Keratinocyte (primary cell): ENCODE data around the gene PCNX4. TPM values are rescaled to one million over a fixed set of nuclear protein-coding genes. Genes with fewer than 3 reads are reported as not detected.
"Not testable (repeated sequence)": the region's sequence is repeated elsewhere in the genome, so short reads cannot be mapped to it uniquely, and the experiment has no call there.

Source experiments
- DNase-seq: peaks from one replicate; pipeline ENCODE4 v3.0.0-alpha.2; 2011; ENCODE audit warnings: low read depth, missing footprints, low spot score
- FAIRE-seq: peaks from 2 replicates; lab custom pipeline; 2011; peaks lifted over from hg19 to GRCh38; lab: Jason Lieb, UNC
- H2AFZ ChIP-seq: 2 replicates; pipeline ENCODE4 v1.6.0; 2012; ENCODE audit warnings: low read length, control low read depth, inconsistent platforms; ENCODE audit not compliant: control insufficient read depth
- H3K27ac ChIP-seq: 2 replicates; pipeline ENCODE4 v1.5.1; 2011; ENCODE audit warnings: low read length; ENCODE audit not compliant: control insufficient read depth, insufficient read depth
- H3K27me3 ChIP-seq: 3 replicates; pipeline ENCODE4 v1.6.0; 2011; ENCODE audit warnings: low read length; ENCODE audit not compliant: control insufficient read depth, insufficient read depth; ENCODE audit errors: extremely low read depth
- H3K36me3 ChIP-seq, 2 experiments: 2 replicates in 1 of 2; 3 replicates in 1 of 2; pipeline ENCODE4 v1.5.1; 2011; ENCODE audit warnings: low read length in 2 of 2, mild to moderate bottlenecking in 1 of 2; ENCODE audit not compliant: control insufficient read depth in 2 of 2, insufficient read depth in 2 of 2; ENCODE audit errors: extremely low read depth in 1 of 2
- H3K4me1 ChIP-seq: 3 replicates; pipeline ENCODE4 v1.5.1; 2011; ENCODE audit warnings: low read length; ENCODE audit not compliant: control insufficient read depth, insufficient read depth; ENCODE audit errors: extremely low read depth
- H3K4me2 ChIP-seq: 3 replicates; pipeline ENCODE4 v1.6.0; 2011; ENCODE audit warnings: low read depth, low read length; ENCODE audit not compliant: control insufficient read depth, insufficient read depth; ENCODE audit errors: extremely low read depth
- H3K4me3 ChIP-seq, 3 experiments: fragments of 200-600 bp in 1 of 3; sonication (generic) in 1 of 3; 2 replicates in 2 of 3; 3 replicates in 1 of 3; pipeline ENCODE4 v1.5.1; 2011 to 2016; ENCODE audit warnings: low read length in 3 of 3, mild to moderate bottlenecking in 3 of 3, control low read depth in 2 of 3, inconsistent platforms in 1 of 3, low read depth in 1 of 3, mixed read lengths in 1 of 3, mixed run types in 1 of 3, moderate library complexity in 1 of 3; ENCODE audit not compliant: control insufficient read depth in 2 of 3, insufficient read depth in 2 of 3; ENCODE audit errors: extremely low read depth in 1 of 3
- H3K79me2 ChIP-seq: 2 replicates; pipeline ENCODE4 v1.6.0; 2012; ENCODE audit warnings: low read length; ENCODE audit not compliant: control insufficient read depth, insufficient read depth
- H3K9ac ChIP-seq: 3 replicates; pipeline ENCODE4 v1.6.0; 2011; ENCODE audit warnings: low read length; ENCODE audit not compliant: control insufficient read depth, insufficient read depth; ENCODE audit errors: extremely low read depth
- H3K9me1 ChIP-seq: 3 replicates; pipeline ENCODE4 v1.6.0; 2011; ENCODE audit warnings: low read length; ENCODE audit not compliant: control insufficient read depth, insufficient read depth; ENCODE audit errors: extremely low read depth
- H3K9me3 ChIP-seq: 2 replicates; pipeline ENCODE4 v1.5.1; 2012; ENCODE audit warnings: low read depth, low read length; ENCODE audit not compliant: control insufficient read depth
- H4K20me1 ChIP-seq: 3 replicates; pipeline ENCODE4 v1.6.0; 2011; ENCODE audit warnings: low read length; ENCODE audit not compliant: control insufficient read depth, insufficient read depth; ENCODE audit errors: extremely low read depth
- CTCF ChIP-seq, 3 experiments: IDR thresholded peaks in 1 of 3; conservative IDR thresholded peaks in 1 of 3; optimal IDR thresholded peaks in 1 of 3; 2 replicates in 2 of 3; 3 replicates in 1 of 3; pipeline versions ENCODE3 to v1.5.1; 2011; ENCODE audit warnings: low read length in 3 of 3, mild to moderate bottlenecking in 3 of 3, moderate library complexity in 2 of 3, control low read depth in 1 of 3, inconsistent platforms in 1 of 3; ENCODE audit not compliant: insufficient read depth in 2 of 3; ENCODE audit errors: extremely low read depth in 1 of 3
- EZH2 ChIP-seq: IDR thresholded peaks from one replicate; pipeline ENCODE4 v1.6.1; 2012; ENCODE audit warnings: inconsistent platforms, mild to moderate bottlenecking, low read length, moderate library complexity
- dilution Hi-C: fragments of 300-500 bp; cut with MboI; formaldehyde crosslinking; loops from one replicate; pipeline ENCODE4 v1.7.0; 2020; ENCODE audit warnings: low sequenced_read_pairs; ENCODE audit not compliant: extremely low pct_ligation_motif_present
- polyA plus RNA-seq, 5 experiments: library from polyadenylated mRNA; depleted of rRNA in 3 of 5; stranded (reverse) in 3 of 5; stranded (forward) in 1 of 5; unstranded in 1 of 5; fragments of >200 nt; gene quantifications; 1 replicate in 1 of 5; 2 replicates in 3 of 5; 3 replicates in 1 of 5; pipeline versions ENCODE4 v1.2.1 to v1.2.3, GENCODE V29; 2011 to 2012; ENCODE audit warnings: missing spikeins in 2 of 5, low read depth in 1 of 5, low replicate concordance in 1 of 5

PCNX4 gene
- polyA plus RNA-seq, 1 donor (not counting 4 experiments of a cell fraction or from before 2014, with no cell fraction given) = 49.8 TPM

DNA sequence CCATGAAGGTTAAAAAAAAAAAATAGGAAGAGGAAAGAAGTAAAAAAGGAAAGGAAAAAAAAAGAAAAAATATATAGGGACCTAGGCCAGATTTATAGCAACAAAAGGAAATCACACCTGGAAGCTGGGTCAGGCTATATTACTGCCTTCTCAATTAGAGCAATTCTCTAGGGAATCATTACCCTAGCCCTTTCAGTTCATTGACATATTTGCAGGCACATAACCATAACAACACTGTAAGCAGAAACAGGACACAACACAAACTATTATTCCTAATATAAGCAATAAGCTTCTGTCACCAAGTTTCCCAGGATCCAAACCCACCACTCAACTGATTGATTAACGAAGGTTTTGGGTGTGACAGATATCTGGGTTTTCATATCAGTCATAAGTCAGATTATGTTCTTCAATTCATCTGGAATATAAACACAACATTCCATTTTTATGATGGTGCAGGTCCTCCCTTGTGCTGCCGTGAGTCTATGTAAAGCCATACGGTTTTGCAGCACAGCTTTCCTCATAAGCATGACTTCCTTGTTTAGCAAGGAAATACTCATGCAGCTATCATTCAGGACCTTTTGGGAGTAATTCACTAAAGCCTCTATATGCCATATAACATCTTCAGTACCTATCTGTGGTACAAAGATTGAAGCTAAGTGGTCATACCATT lies 4.2 kb downstream of the PCNX4 start:
- no peak overlapping the region for H2AFZ ChIP-seq
- peak overlapping the region; percentile 46 for H3K4me2 ChIP-seq
- no peak overlapping the region for H3K27ac ChIP-seq
- FAIRE-seq (peak; percentile 51), DNase-seq (no peak)
- H3K27me3 ChIP-seq = no peaks in the 10 kb centered on the region
- H3K9ac ChIP-seq = no peak overlapping the region
- peaks cover 86% of the 10 kb centered on the region for H3K79me2 ChIP-seq
- H3K9me3 ChIP-seq = no peaks in the 10 kb centered on the region
- peaks cover 6% of the 10 kb centered on the region for H4K20me1 ChIP-seq
- peaks cover 21% of the 10 kb centered on the region for H3K4me1 ChIP-seq
- TF ChIP-seq EZH2 = no peak
- no peak for TF ChIP-seq CTCF (optimal IDR thresholded peaks at IDR 0.05 in 1 of 3, IDR thresholded peaks at IDR 0.05 in 1 of 3, conservative IDR thresholded peaks at IDR 0.05 in 1 of 3; ENCODE audit: extremely low read depth in 1 of 3, insufficient read depth in 2 of 3, low read length in 3 of 3)
- dilution Hi-C loops = no loop called here
- peaks cover 3% of the 10 kb centered on the region for H3K9me1 ChIP-seq
- H3K36me3 ChIP-seq = peaks cover 0 to 6% of the 10 kb centered on the region in 2 experiments
- H3K4me3 ChIP-seq = peak overlapping the region in 1 of 3 experiments; percentile 22

- no peak overlapping the region for H3K4me3 ChIP-seq
- peaks cover 0 to 6% of the 10 kb centered on the region in 2 experiments for H3K36me3 ChIP-seq
- no peak overlapping the region for H3K27ac ChIP-seq
- H4K20me1 ChIP-seq = peaks cover 6% of the 10 kb centered on the region
- no peak overlapping the region for H3K9ac ChIP-seq
- no peaks in the 10 kb centered on the region for H3K9me3 ChIP-seq
- FAIRE-seq (no peak), DNase-seq (no peak)
- H3K9me1 ChIP-seq = peaks cover 3% of the 10 kb centered on the region
- TF ChIP-seq CTCF (optimal IDR thresholded peaks at IDR 0.05 in 1 of 3, IDR thresholded peaks at IDR 0.05 in 1 of 3, conservative IDR thresholded peaks at IDR 0.05 in 1 of 3; ENCODE audit: extremely low read depth in 1 of 3, insufficient read depth in 2 of 3, low read length in 3 of 3) (no peak), EZH2 (no peak)
- H3K4me2 ChIP-seq = no peak overlapping the region
- peaks cover 24% of the 10 kb centered on the region for H3K4me1 ChIP-seq
- H2AFZ ChIP-seq = no peak overlapping the region
- dilution Hi-C loops = no loop called here
- no peaks in the 10 kb centered on the region for H3K27me3 ChIP-seq
- peaks cover 97% of the 10 kb centered on the region for H3K79me2 ChIP-seq
Measured at GRCh38 chr14:60097974-60098373, 6.3 kb downstream of the PCNX4 start.

GRCh38 chr14:60099855-60100254 lies 8.1 kb downstream of the PCNX4 start:
- H4K20me1 ChIP-seq, H3K36me3 ChIP-seq, H3K9me3 ChIP-seq, H3K4me3 ChIP-seq, H3K27me3 ChIP-seq, DNase-seq, H3K4me2 ChIP-seq, FAIRE-seq, H3K9me1 ChIP-seq, dilution Hi-C loops, H3K9ac ChIP-seq, H2AFZ ChIP-seq, H3K27ac ChIP-seq: not testable (repeated sequence)
- Histone ChIP-seq H3K79me2 (peaks cover 94% of the 10 kb centered on the region), H3K4me1 (peaks cover 16% of the 10 kb centered on the region)
